Mesendoderm (in vitro differentiated cells): ENCODE results near the gene ANKZF1.
A peak's percentile ranks its signal among the peaks of the same experiment; 100 is the strongest.

Experiments
- DNase-seq: peaks from one replicate; pipeline ENCODE4 v3.0.0; 2013
- H2AK5ac ChIP-seq: 2 replicates; pipeline ENCODE4 v1.6.1; 2013; ENCODE audit warnings: low read length, inconsistent platforms
- H2BK120ac ChIP-seq: 2 replicates; pipeline ENCODE4 v1.6.1; 2013; ENCODE audit warnings: low read depth, mild to moderate bottlenecking, low read length, moderate library complexity, mixed read lengths
- H2BK15ac ChIP-seq: replicated peaks from 2 replicates; pipeline ENCODE4 v1.6.1; 2013; ENCODE audit warnings: low read depth, mild to moderate bottlenecking, moderate library complexity
- H2BK5ac ChIP-seq: 2 replicates; pipeline ENCODE4 v1.6.1; 2013; ENCODE audit warnings: low read length, inconsistent platforms
- H3K18ac ChIP-seq: 2 replicates; pipeline ENCODE4 v1.6.1; 2013; ENCODE audit warnings: mild to moderate bottlenecking, low read length, mixed read lengths
- H3K23ac ChIP-seq: one replicate; pipeline ENCODE4 v1.6.1; 2013; ENCODE audit warnings: low read length
- H3K27ac ChIP-seq: 2 replicates; pipeline ENCODE4 v1.5.1; 2013; ENCODE audit warnings: low read depth, mild to moderate bottlenecking, inconsistent platforms, low read length, moderate library complexity
- H3K27me3 ChIP-seq: 2 replicates; pipeline ENCODE4 v1.6.1; 2013; ENCODE audit warnings: low read length, control low read depth, mild to moderate bottlenecking, inconsistent platforms; ENCODE audit not compliant: insufficient read depth, poor library complexity
- H3K36me3 ChIP-seq: 2 replicates; pipeline ENCODE4 v1.6.1; 2013; ENCODE audit warnings: low read length, inconsistent platforms; ENCODE audit not compliant: control insufficient read depth, insufficient read depth
- H3K4ac ChIP-seq: one replicate; pipeline ENCODE4 v1.6.1; 2013; ENCODE audit warnings: low read depth, mild to moderate bottlenecking, low read length, moderate library complexity
- H3K4me1 ChIP-seq: 2 replicates; pipeline ENCODE4 v1.6.1; 2013; ENCODE audit warnings: low read depth, low read length, inconsistent platforms; ENCODE audit not compliant: control insufficient read depth
- H3K4me2 ChIP-seq: 2 replicates; pipeline ENCODE4 v1.6.1; 2013; ENCODE audit warnings: low read length
- H3K4me3 ChIP-seq: 2 replicates; pipeline ENCODE4 v1.5.1; 2013; ENCODE audit warnings: mild to moderate bottlenecking, low read length
- H3K56ac ChIP-seq: one replicate; pipeline ENCODE4 v1.6.1; 2013; ENCODE audit warnings: low read length
- H3K79me1 ChIP-seq: 2 replicates; pipeline ENCODE4 v1.6.1; 2013; ENCODE audit warnings: low read length, inconsistent platforms
- H3K79me2 ChIP-seq: 2 replicates; pipeline ENCODE4 v1.6.1; 2013; ENCODE audit warnings: mild to moderate bottlenecking, low read length; ENCODE audit not compliant: control insufficient read depth, insufficient read depth
- H3K9ac ChIP-seq: 2 replicates; pipeline ENCODE4 v1.6.1; 2013; ENCODE audit warnings: low read length, inconsistent platforms
- H4K5ac ChIP-seq: one replicate; pipeline ENCODE4 v1.6.1; 2013; ENCODE audit warnings: low read length
- H4K8ac ChIP-seq: one replicate; pipeline ENCODE4 v1.6.1; 2013; ENCODE audit warnings: low read depth, mild to moderate bottlenecking, control low read depth, low read length, moderate library complexity
- WGBS: extraction: QIAGEN DNeasy Blood & Tissue Kit; methylation state at CpG from one replicate; pipeline ENCODE4 v1.1.7; 2013; ENCODE audit warnings: low lambda C conversion rate, missing lambda C conversion rate; ENCODE audit not compliant: insufficient coverage; ENCODE audit errors: extremely low coverage; 5-methylcytosine and 5-hydroxymethylcytosine counted together

ANKZF1 gene

DNA sequence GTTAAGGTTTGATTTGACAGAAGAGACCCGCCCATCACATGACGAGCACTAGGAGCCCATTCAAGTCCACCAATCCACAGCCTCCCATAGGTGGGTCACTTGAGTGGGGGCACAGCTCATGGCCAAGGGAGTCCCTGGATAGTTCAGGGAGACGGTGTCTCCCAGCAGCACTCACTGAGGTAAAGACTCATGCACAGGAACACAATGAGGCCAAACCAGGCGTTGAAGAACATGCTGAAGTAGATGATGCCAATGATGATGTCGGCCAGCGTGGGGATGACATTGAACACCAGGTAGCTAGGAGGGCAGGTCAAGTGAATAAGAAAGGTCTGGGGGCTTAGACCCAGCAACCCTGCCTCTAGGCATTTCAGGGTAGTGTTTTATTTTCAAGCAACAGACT is 14.8 kb upstream of the ANKZF1 start:
- H3K36me3 ChIP-seq = peaks cover 4% of the 10 kb centered on the region
- H3K27me3 ChIP-seq = no peaks in the 10 kb centered on the region

DNA sequence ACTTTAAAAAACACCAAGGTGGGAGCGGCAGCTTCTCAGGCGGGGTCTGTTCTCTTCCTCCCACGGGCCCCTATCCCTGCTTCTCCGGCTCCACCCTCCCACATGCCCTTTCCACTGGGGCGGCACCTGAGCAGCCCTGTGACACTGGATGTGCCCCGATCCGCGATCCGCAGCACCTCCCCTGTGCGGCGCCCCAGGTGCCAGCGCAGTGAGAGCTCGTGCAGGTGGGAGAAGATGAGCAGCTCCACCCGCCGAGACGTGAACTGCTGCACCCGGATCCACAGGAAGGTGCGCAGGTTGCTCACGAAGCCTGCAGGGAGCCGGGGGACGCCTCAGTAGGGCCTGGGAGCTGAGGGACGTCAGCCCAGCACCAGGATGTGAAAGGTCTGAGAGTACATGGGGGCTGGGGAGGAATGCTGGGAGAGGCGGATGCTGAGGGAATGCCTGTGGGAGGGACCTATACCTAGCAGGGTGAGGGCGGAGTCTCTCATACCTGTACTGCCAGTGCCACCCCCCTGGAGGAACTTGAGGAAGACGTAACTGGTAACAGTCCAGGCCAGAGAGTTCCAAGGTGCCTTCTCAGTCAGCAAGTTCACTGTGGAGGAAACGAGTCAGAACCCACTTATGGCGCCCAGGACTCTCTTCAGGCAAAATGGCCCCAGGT is 13.6 kb upstream of the ANKZF1 start:
- peaks cover 6% of the 10 kb centered on the region for H3K79me1 ChIP-seq
- no peak overlapping the region for H3K23ac ChIP-seq
- H3K36me3 ChIP-seq = peaks cover 4% of the 10 kb centered on the region
- peak; percentile 50 for DNase-seq
- H2BK15ac ChIP-seq = no peak overlapping the region
- H3K27me3 ChIP-seq = no peaks in the 10 kb centered on the region
- H3K4ac ChIP-seq = no peak overlapping the region
- no peak overlapping the region for H3K27ac ChIP-seq
- H3K4me3 ChIP-seq = no peak overlapping the region
- peaks cover 2% of the 10 kb centered on the region for H3K4me1 ChIP-seq
- no peak overlapping the region for H3K9ac ChIP-seq
- no peak overlapping the region for H3K4me2 ChIP-seq
- H3K18ac ChIP-seq = no peak overlapping the region
- H3K56ac ChIP-seq = peak overlapping the region; percentile 38
- H2BK120ac ChIP-seq = no peak overlapping the region
- no peak overlapping the region for H4K5ac ChIP-seq
- no CpG with 5 or more reads among the region's 27 CpGs for whole genome bisulfite sequencing
- H2AK5ac ChIP-seq = no peak overlapping the region
- no peak overlapping the region for H2BK5ac ChIP-seq
- no peak overlapping the region for H4K8ac ChIP-seq
- H3K79me2 ChIP-seq = no peaks in the 10 kb centered on the region

More for the DNA sequence above, 14.8 kb upstream of the ANKZF1 start:
- Histone ChIP-seq H4K5ac (no peak overlapping the region), H3K4me2 (no peak overlapping the region), H2BK5ac (no peak overlapping the region), H3K4me1 (peaks cover 2% of the 10 kb centered on the region), H2BK120ac (no peak overlapping the region), H2AK5ac (no peak overlapping the region), H3K4me3 (no peak overlapping the region), H3K18ac (no peak overlapping the region), H3K23ac (no peak overlapping the region), H3K27ac (no peak overlapping the region), H3K4ac (no peak overlapping the region), H3K9ac (no peak overlapping the region), H2BK15ac (no peak overlapping the region), H3K79me1 (peaks cover 6% of the 10 kb centered on the region), H3K56ac (no peak overlapping the region), H3K79me2 (no peaks in the 10 kb centered on the region), H4K8ac (no peak overlapping the region)
- no peak for DNase-seq
- no CpG with 5 or more reads among the region's 6 CpGs for WGBS

GRCh38 chr2:219216535-219216915 is 13.1 kb upstream of the ANKZF1 start:
- Histone ChIP-seq H3K4me3 (no peak overlapping the region), H3K4ac (no peak overlapping the region), H2BK5ac (no peak overlapping the region), H3K36me3 (peaks cover 4% of the 10 kb centered on the region), H4K5ac (no peak overlapping the region), H3K79me1 (peaks cover 6% of the 10 kb centered on the region), H3K18ac (no peak overlapping the region), H3K9ac (no peak overlapping the region), H2AK5ac (no peak overlapping the region), H3K56ac (no peak overlapping the region), H3K27ac (no peak overlapping the region), H3K23ac (no peak overlapping the region), H3K4me2 (no peak overlapping the region), H3K27me3 (no peaks in the 10 kb centered on the region), H4K8ac (no peak overlapping the region), H2BK120ac (no peak overlapping the region), H2BK15ac (no peak overlapping the region), H3K79me2 (no peaks in the 10 kb centered on the region), H3K4me1 (peaks cover 2% of the 10 kb centered on the region)
- DNase-seq = no peak
- no CpG with 5 or more reads among the region's 6 CpGs for WGBS

GRCh38 chr2:219218217-219218731 is 11.3 kb upstream of the ANKZF1 start:
- H3K9ac ChIP-seq = peak overlapping the region; percentile 96
- H3K56ac ChIP-seq = peak overlapping the region; percentile 99
- H3K27me3 ChIP-seq = no peaks in the 10 kb centered on the region
- no peak overlapping the region for H2AK5ac ChIP-seq
- no peak overlapping the region for H4K5ac ChIP-seq
- DNase-seq = peak; percentile 91
- H3K27ac ChIP-seq = peak overlapping the region; percentile 96
- H3K4me2 ChIP-seq = peak overlapping the region; percentile 98
- H2BK120ac ChIP-seq = peak overlapping the region; percentile 3
- H3K18ac ChIP-seq = peak overlapping the region; percentile 6
- no CpG with 5 or more reads among the region's 37 CpGs for WGBS
- peaks cover 2% of the 10 kb centered on the region for H3K4me1 ChIP-seq
- peaks cover 6% of the 10 kb centered on the region for H3K79me1 ChIP-seq
- peaks cover 2% of the 10 kb centered on the region for H3K36me3 ChIP-seq
- H4K8ac ChIP-seq = no peak overlapping the region
- H2BK15ac ChIP-seq = no peak overlapping the region
- H2BK5ac ChIP-seq = peak overlapping the region; percentile 38
- no peaks in the 10 kb centered on the region for H3K79me2 ChIP-seq
- H3K23ac ChIP-seq = peak overlapping the region; percentile 98
- H3K4ac ChIP-seq = peak overlapping the region; percentile 44
- peak overlapping the region; percentile 87 for H3K4me3 ChIP-seq

DNA sequence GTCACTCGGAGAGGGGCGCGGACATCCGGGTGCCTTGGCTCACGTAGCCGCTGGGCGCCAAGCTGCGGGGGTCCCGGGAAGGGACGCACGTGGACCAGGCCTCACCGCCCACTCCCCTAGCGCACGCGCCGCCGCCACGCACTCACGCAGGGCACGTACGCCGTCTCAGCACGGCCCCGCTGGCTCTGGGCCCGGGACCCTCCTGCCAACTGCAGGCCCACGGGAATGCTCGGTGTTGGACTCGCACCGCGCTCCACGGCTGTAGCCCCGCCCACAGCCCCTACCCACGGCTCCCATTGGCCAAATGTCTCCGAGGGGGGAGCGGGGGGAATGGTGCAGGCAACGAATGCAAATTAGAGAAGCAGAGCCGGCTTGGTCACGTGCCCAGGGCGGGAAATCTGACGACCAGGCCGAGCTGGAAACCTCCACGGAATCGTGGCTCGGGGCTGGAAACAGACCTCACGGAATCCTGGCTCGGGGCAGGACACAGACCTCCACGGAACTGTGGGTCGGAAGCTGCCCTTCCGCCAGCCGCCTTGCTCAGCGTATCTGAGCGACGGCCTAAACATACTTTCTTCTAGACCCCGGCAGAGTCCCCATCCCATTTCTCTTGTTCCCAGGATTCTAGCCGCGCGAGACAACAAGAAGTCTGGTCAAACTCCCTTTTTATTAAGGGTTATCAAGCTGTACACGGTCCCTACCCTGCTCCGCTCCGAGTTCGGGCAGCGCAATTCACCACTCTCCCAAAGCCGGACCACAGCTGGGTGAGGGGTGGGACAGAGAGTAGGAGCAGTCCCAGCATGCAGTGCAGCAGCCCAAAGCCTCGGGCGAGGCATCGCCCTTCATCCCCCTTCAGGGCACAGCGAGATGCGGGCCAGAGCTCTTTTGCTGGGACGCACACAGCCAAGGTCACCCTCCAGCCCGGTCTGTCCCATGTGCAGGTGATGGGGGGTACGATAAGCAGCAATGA is 10.6 kb upstream of the ANKZF1 start, which contains the start of gene ABCB6:
Gene ABCB6 (minus strand): TSS at position 227 of the 970 bp plus-strand sequence. CDS start 285 bp downstream, outside the sequence.
- no CpG with 5 or more reads among the region's 71 CpGs for WGBS
- H4K5ac ChIP-seq = no peak within 1 kb of the TSS
- H3K36me3 ChIP-seq = peaks cover 4% of the 10 kb centered on the region
- no peak within 1 kb of the TSS for H2BK15ac ChIP-seq
- H3K27ac ChIP-seq = peak within 1 kb of the TSS; percentile 96
- H2AK5ac ChIP-seq = no peak within 1 kb of the TSS
- no peaks in the 10 kb centered on the region for H3K79me2 ChIP-seq
- peak within 1 kb of the TSS; percentile 99 for H3K56ac ChIP-seq
- H3K4me2 ChIP-seq = peak within 1 kb of the TSS; percentile 98
- peak within 1 kb of the TSS; percentile 54 for H2BK5ac ChIP-seq
- peak within 1 kb of the TSS; percentile 87 for H3K4me3 ChIP-seq
- DNase-seq = peak; percentile 96
- H2BK120ac ChIP-seq = peak within 1 kb of the TSS; percentile 3
- H3K18ac ChIP-seq = peak within 1 kb of the TSS; percentile 8
- peaks cover 2% of the 10 kb centered on the region for H3K4me1 ChIP-seq
- peak within 1 kb of the TSS; percentile 98 for H3K23ac ChIP-seq
- H3K9ac ChIP-seq = peak within 1 kb of the TSS; percentile 96
- no peak within 1 kb of the TSS for H4K8ac ChIP-seq
- no peaks in the 10 kb centered on the region for H3K27me3 ChIP-seq
- peak within 1 kb of the TSS; percentile 44 for H3K4ac ChIP-seq
- H3K79me1 ChIP-seq = peaks cover 6% of the 10 kb centered on the region
